Loucy (cell line): ENCODE data around the gene PRKCE.

Experiments
- H2AFZ ChIP-seq: fragments of 200-600 bp; sonication (generic); 2 replicates; pipeline ENCODE4 v1.6.0; 2016; ENCODE audit warnings: antibody characterized with exemption, mild to moderate bottlenecking, low read length, moderate library complexity
- H3F3A ChIP-seq: fragments of 200-600 bp; 2 replicates; pipeline ENCODE4 v1.6.0; 2016; ENCODE audit warnings: antibody characterized with exemption, low read depth, mild to moderate bottlenecking
- H3K27me3 ChIP-seq: fragments of 200-600 bp; sonication (generic); 2 replicates; pipeline ENCODE4 v1.6.1; 2014; ENCODE audit warnings: low read length, mild to moderate bottlenecking; ENCODE audit not compliant: insufficient read depth, poor library complexity, severe bottlenecking
- H3K36me3 ChIP-seq: fragments of 200-600 bp; sonication (generic); 2 replicates; pipeline ENCODE4 v1.6.1; 2016; ENCODE audit warnings: low read length; ENCODE audit not compliant: insufficient read depth
- H3K4me1 ChIP-seq: fragments of 200-600 bp; sonication (generic); 2 replicates; pipeline ENCODE4 v1.5.1; 2014; ENCODE audit warnings: low read length, mild to moderate bottlenecking; ENCODE audit not compliant: insufficient read depth, poor library complexity, severe bottlenecking
- H3K4me2 ChIP-seq: fragments of 200-600 bp; sonication (generic); 2 replicates; pipeline ENCODE4 v1.6.0; 2014; ENCODE audit warnings: antibody characterized with exemption, low read length, low read depth, mild to moderate bottlenecking; ENCODE audit not compliant: poor library complexity, severe bottlenecking
- H3K4me3 ChIP-seq: fragments of 200-600 bp; sonication (generic); 2 replicates; pipeline ENCODE4 v1.5.1; 2014; ENCODE audit warnings: low read length, mild to moderate bottlenecking, mixed read lengths; ENCODE audit not compliant: poor library complexity, severe bottlenecking
- H3K79me2 ChIP-seq: fragments of 200-600 bp; sonication (generic); 2 replicates; pipeline ENCODE4 v1.6.1; 2014; ENCODE audit warnings: low read length; ENCODE audit not compliant: insufficient read depth
- H3K9ac ChIP-seq: fragments of 200-600 bp; sonication (generic); 2 replicates; pipeline ENCODE4 v1.6.0; 2014; ENCODE audit warnings: mild to moderate bottlenecking, low read depth, low read length, moderate library complexity; ENCODE audit not compliant: poor library complexity, severe bottlenecking
- H3K9me2 ChIP-seq: fragments of 200-600 bp; sonication (generic); replicated peaks from 2 replicates; pipeline ENCODE4 v1.6.1; 2016; ENCODE audit warnings: low read depth, low read length, mixed read lengths
- H3K9me3 ChIP-seq: fragments of 200-600 bp; sonication (generic); 2 replicates; pipeline ENCODE4 v1.6.1; 2014; ENCODE audit warnings: mild to moderate bottlenecking, antibody characterized with exemption, low read length, low read depth; ENCODE audit not compliant: insufficient read depth
- H4K20me1 ChIP-seq: fragments of 200-600 bp; sonication (generic); 2 replicates; pipeline ENCODE4 v1.6.0; 2014; ENCODE audit warnings: antibody characterized with exemption, low read length, mild to moderate bottlenecking; ENCODE audit not compliant: insufficient read depth, poor library complexity, severe bottlenecking
- EZH2phosphoT487 ChIP-seq: fragments of 200-600 bp; IDR thresholded peaks from 2 replicates; pipeline ENCODE4 v1.6.1; 2018; ENCODE audit warnings: antibody characterized with exemption, mild to moderate bottlenecking, moderate library complexity, borderline replicate concordance
- TF ChIP-seq, protein P1 (sequence below): fragments of 200-600 bp; sonication (generic); conservative IDR thresholded peaks from 2 replicates; pipeline ENCODE4 v1.5.1; 2014; ENCODE audit warnings: mild to moderate bottlenecking, antibody characterized with exemption, low read length

Gene PRKCE

DNA sequence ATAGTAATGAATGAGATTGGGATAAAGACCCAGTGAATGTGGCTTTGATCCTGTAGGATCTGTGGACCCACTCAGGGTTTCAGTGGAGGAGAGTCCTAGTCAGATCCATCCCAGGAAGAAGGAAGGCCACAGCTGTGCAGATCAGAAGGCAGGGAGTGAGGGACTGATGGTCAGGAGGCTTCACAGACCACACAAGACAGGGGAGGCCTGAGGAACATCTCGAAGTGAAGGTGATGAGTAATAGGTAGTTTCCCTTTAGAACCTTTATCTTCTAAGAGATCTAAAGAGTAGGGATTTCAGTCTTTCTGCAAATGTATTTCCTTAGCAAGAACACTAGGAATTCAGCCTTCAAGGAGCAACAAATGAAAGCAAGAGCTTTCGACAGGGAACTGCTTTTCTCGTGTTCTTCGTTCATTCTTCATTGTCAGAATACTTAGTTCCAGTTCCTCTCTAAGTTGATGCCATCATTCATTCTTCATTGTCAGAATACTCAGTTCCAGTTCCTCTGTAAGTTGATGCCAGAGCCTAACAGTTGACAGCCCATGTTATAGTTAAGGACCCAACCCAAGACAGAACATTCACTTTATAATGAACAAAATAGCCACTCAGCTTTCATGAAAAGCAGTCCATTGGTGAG lies 495.5 kb downstream of the PRKCE start:
- Histone ChIP-seq H3K79me2 (no peaks in the 10 kb centered on the region), H3K4me2 (peak overlapping the region; percentile 67), H3K27me3 (no peaks in the 10 kb centered on the region), H3K4me3 (no peak overlapping the region), H3K9me2 (no peaks in the 10 kb centered on the region), H3K36me3 (peaks cover 18% of the 10 kb centered on the region; the same call in 1 of the 2 replicates), H3K9me3 (no peaks in the 10 kb centered on the region), H3K4me1 (peaks cover 58% of the 10 kb centered on the region), H2AFZ (no peak overlapping the region), H3K9ac (peak overlapping the region; percentile 59), H4K20me1 (no peaks in the 10 kb centered on the region), H3F3A (no peaks in the 10 kb centered on the region)
- TF ChIP-seq, protein P1, sequence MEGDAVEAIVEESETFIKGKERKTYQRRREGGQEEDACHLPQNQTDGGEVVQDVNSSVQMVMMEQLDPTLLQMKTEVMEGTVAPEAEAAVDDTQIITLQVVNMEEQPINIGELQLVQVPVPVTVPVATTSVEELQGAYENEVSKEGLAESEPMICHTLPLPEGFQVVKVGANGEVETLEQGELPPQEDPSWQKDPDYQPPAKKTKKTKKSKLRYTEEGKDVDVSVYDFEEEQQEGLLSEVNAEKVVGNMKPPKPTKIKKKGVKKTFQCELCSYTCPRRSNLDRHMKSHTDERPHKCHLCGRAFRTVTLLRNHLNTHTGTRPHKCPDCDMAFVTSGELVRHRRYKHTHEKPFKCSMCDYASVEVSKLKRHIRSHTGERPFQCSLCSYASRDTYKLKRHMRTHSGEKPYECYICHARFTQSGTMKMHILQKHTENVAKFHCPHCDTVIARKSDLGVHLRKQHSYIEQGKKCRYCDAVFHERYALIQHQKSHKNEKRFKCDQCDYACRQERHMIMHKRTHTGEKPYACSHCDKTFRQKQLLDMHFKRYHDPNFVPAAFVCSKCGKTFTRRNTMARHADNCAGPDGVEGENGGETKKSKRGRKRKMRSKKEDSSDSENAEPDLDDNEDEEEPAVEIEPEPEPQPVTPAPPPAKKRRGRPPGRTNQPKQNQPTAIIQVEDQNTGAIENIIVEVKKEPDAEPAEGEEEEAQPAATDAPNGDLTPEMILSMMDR, result no peak
- no peak for TF ChIP-seq EZH2phosphoT487

DNA sequence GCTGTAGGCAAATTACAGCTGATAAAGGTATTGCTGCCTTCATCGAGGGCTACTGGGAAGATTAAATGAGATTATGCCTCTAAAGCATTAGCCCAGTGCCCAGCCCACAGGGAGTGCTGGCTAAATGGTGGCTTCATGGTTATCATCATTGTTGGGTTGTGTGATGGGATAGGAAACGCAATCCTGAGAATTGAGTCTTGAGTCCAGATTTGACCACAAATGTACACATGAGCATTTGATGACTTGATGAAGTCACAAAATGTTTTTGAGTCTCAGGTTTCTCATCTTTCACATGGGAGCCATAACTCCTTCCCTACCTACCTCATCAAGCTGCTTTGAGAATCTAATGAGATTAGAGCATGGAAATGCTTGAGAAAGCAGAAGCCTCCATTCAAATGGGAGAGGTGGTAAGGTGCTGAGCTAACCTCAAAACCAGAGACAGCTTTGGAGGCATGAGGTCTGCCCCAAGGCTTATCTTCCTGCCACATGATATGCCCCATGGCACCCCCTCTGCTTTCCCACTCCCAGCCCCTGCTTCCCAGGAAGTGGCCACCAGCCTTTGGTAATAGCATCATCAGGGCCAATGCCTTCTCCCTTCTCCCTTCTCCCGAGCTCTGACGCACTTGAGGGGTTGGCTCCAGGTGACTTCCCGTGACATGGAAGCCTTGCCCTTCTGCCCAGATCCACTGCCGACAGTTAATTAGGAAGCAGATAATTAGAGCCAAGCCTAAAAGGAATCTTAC lies 496.3 kb downstream of the PRKCE start:
- Histone ChIP-seq H2AFZ (no peak overlapping the region), H3K4me3 (no peak overlapping the region), H3K9me3 (no peaks in the 10 kb centered on the region), H3K27me3 (no peaks in the 10 kb centered on the region), H3K9me2 (no peaks in the 10 kb centered on the region), H3K4me1 (peaks cover 50% of the 10 kb centered on the region), H3F3A (no peaks in the 10 kb centered on the region), H3K9ac (no peak overlapping the region), H4K20me1 (no peaks in the 10 kb centered on the region), H3K4me2 (peak overlapping the region; percentile 67), H3K36me3 (peaks cover 18% of the 10 kb centered on the region; the same call in 1 of the 2 replicates), H3K79me2 (no peaks in the 10 kb centered on the region)
- TF ChIP-seq, protein P1, result no peak
- TF ChIP-seq EZH2phosphoT487, result no peak

DNA sequence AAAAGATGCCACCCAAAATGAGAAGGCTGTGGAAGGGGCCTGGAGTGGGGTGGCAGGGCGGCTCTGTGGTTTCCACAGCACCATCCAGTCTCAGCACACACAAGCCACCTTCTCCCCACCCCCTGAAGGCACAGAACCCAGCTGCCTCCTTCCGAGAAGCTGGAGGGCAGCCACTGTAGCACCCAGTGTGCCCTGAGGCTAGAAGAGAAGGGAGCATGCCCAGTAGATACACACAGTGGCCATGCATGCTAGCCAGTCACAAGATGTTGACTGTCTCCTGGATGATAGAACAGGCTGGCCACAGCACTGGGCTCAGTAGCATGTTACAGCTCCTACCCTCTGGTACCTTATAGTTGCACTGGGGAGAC lies 496.9 kb downstream of the PRKCE start:
- no peak for TF ChIP-seq EZH2phosphoT487
- TF ChIP-seq, protein P1, result no peak

More for the DNA sequence above, 496.9 kb downstream of the PRKCE start:
- Histone ChIP-seq H2AFZ (no peak overlapping the region), H3K4me3 (no peak overlapping the region), H3K4me1 (peaks cover 44% of the 10 kb centered on the region), H3K9me2 (no peaks in the 10 kb centered on the region), H3K4me2 (no peak overlapping the region), H4K20me1 (no peaks in the 10 kb centered on the region), H3K9me3 (no peaks in the 10 kb centered on the region), H3K36me3 (peaks cover 20% of the 10 kb centered on the region; the same call in 1 of the 2 replicates), H3K27me3 (no peaks in the 10 kb centered on the region), H3K79me2 (no peaks in the 10 kb centered on the region), H3K9ac (no peak overlapping the region), H3F3A (no peaks in the 10 kb centered on the region)
